HepG2 (cell line): Measurements from ENCODE around the gene SMYD4. TPM values are rescaled to one million over a fixed set of nuclear protein-coding genes. Genes with fewer than 3 reads are reported as not detected.

Experiments
- HOXA5 ChIP-seq: sonication (generic); formaldehyde crosslinking; IDR thresholded peaks from 2 replicates; pipeline ENCODE4 v1.4.0; 2020; ENCODE audit warnings: missing genetic modification reagents
- NR3C1 ChIP-seq: sonication (generic); formaldehyde crosslinking; IDR thresholded peaks from 2 replicates; pipeline ENCODE4 v1.4.0; 2020; ENCODE audit warnings: missing genetic modification reagents
- PHF8 ChIP-seq: sonication (generic); formaldehyde crosslinking; IDR thresholded peaks from 2 replicates; pipeline ENCODE4 v1.5.0; 2020; ENCODE audit warnings: missing genetic modification reagents
- RBAK ChIP-seq: sonication (generic); formaldehyde crosslinking; IDR thresholded peaks from 2 replicates; pipeline ENCODE4 v1.5.1; 2020; ENCODE audit warnings: mild to moderate bottlenecking, missing genetic modification reagents
- SATB2 ChIP-seq: sonication (generic); formaldehyde crosslinking; IDR thresholded peaks from 2 replicates; pipeline ENCODE4 v1.5.0; 2020; ENCODE audit warnings: missing genetic modification reagents
- SIX1 ChIP-seq: sonication (generic); formaldehyde crosslinking; IDR thresholded peaks from 2 replicates; pipeline ENCODE4 v1.4.0; 2020; ENCODE audit warnings: missing genetic modification reagents, borderline replicate concordance
- SNAI1 ChIP-seq: sonication (generic); formaldehyde crosslinking; IDR thresholded peaks from 2 replicates; pipeline ENCODE4 v1.5.0; 2020; ENCODE audit warnings: mild to moderate bottlenecking, missing genetic modification reagents, borderline replicate concordance
- SP140L ChIP-seq: sonication (generic); formaldehyde crosslinking; IDR thresholded peaks from 2 replicates; pipeline ENCODE4 v1.4.0; 2020; ENCODE audit warnings: missing genetic modification reagents, borderline replicate concordance
- TBP ChIP-seq: sonication (generic); formaldehyde crosslinking; IDR thresholded peaks from 2 replicates; pipeline ENCODE4 v1.5.0; 2020; ENCODE audit warnings: missing genetic modification reagents
- TFAP4 ChIP-seq: sonication (generic); IDR thresholded peaks from 2 replicates; pipeline ENCODE4 v1.6.1; 2016; ENCODE audit warnings: low read depth, borderline replicate concordance
- ZBTB21 ChIP-seq: sonication (generic); formaldehyde crosslinking; IDR thresholded peaks from 2 replicates; pipeline ENCODE4 v1.4.0; 2020; ENCODE audit warnings: missing genetic modification reagents
- ZNF552 ChIP-seq: sonication (generic); formaldehyde crosslinking; IDR thresholded peaks from 2 replicates; pipeline ENCODE4 v1.9.0; 2022; ENCODE audit warnings: missing genetic modification reagents, mild to moderate bottlenecking, borderline replicate concordance
- ZNF567 ChIP-seq: sonication (generic); formaldehyde crosslinking; IDR thresholded peaks from 2 replicates; pipeline ENCODE4 v1.8.1; 2023; ENCODE audit warnings: mild to moderate bottlenecking, missing genetic modification reagents, borderline replicate concordance
- ZNF652 ChIP-seq: IDR thresholded peaks from 2 replicates; pipeline ENCODE4 v1.6.1; 2016; ENCODE audit warnings: low read depth, borderline replicate concordance
- ZSCAN21 ChIP-seq: sonication (generic); formaldehyde crosslinking; IDR thresholded peaks from 2 replicates; pipeline ENCODE4 v1.8.0; 2022; ENCODE audit warnings: mild to moderate bottlenecking, missing genetic modification reagents, moderate library complexity, borderline replicate concordance
- ZSCAN30 ChIP-seq: sonication (generic); formaldehyde crosslinking; IDR thresholded peaks from 2 replicates; pipeline ENCODE4 v1.5.0; 2020; ENCODE audit warnings: mild to moderate bottlenecking, missing genetic modification reagents
- polyA plus RNA-seq, 8 experiments: library from polyadenylated mRNA; depleted of rRNA in 3 of 8; stranded (reverse) in 7 of 8; unstranded in 1 of 8; fragments of >200 nt; fragmentation: Illumina TruSeq in 4 of 8; extraction: Trizol in 4 of 8; gene quantifications; 2 replicates each; pipeline versions ENCODE4 v1.2.1 to v1.2.3, GENCODE V29; 2011 to 2016; ENCODE audit warnings: low read depth in 4 of 8, missing spikeins in 1 of 8, mixed read lengths in 1 of 8; ENCODE audit not compliant: insufficient read depth in 1 of 8
- total RNA-seq, 5 experiments: library from RNA; depleted of rRNA; stranded (reverse); fragments of >200 nt; fragmentation: Illumina TruSeq; extraction: Trizol; gene quantifications; 2 replicates each; pipeline ENCODE4 v1.2.3, GENCODE V29; 2016; ENCODE audit warnings: low read depth in 1 of 5
- TF ChIP-seq, protein P1 (sequence below): sonication (generic); formaldehyde crosslinking; IDR thresholded peaks from 2 replicates; pipeline ENCODE4 v1.8.0; 2022; ENCODE audit warnings: mild to moderate bottlenecking, missing genetic modification reagents, moderate library complexity
- TF ChIP-seq, protein P2 (sequence below), 2 experiments: IDR thresholded peaks; 2 replicates each; pipeline ENCODE4 v1.6.1; 2011 to 2012; ENCODE audit warnings: low read length in 2 of 2, borderline replicate concordance in 1 of 2, low read depth in 1 of 2, mild to moderate bottlenecking in 1 of 2, moderate library complexity in 1 of 2
- TF ChIP-seq, protein P3 (sequence below): sonication (generic); formaldehyde crosslinking; IDR thresholded peaks from 2 replicates; pipeline ENCODE4 v1.5.0; 2020; ENCODE audit warnings: missing genetic modification reagents
- TF ChIP-seq, protein P4 (sequence below): sonication (generic); formaldehyde crosslinking; IDR thresholded peaks from 2 replicates; pipeline ENCODE4 v1.8.0; 2022; ENCODE audit warnings: mild to moderate bottlenecking, missing genetic modification reagents, borderline replicate concordance

The SMYD4 gene
- total and polyA plus RNA-seq, 2 of the 13 experiments (the other 11 are each of a cell fraction or from before 2014, with no cell fraction given): 7.4 to 11.3 TPM

DNA sequence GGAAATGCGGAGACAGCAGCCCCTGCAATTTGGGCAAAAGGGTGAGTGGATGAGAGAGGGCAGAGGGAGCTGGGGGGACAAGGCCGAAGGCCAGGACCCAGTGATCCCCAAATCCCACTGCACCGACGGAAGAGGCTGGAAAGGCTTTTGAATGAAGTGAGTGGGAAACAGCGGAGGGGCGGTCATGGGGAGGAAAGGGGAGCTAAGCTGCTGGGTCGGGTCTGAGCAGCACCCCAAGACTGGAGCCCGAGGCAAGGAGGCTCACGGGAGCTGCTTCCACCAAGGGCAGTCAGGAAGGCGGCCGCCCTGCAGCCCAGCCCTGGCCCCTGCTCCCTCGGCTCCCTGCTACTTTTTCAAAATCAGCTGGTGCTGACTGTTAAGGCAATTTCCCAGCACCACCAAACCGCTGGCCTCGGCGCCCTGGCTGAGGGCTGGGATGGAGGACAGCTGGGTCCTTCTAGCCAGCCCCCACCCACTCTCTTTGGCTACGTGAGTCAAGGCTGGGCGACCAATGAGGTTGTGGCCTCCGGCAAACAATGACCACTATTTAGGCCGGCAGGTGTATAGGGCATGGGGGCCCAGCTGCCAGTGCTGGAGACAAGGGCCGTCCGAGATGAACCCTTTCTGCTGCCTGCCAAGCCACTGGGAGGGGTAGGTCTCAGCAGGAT lies 67.3 kb downstream of the SMYD4 start (continued):
- TF ChIP-seq, protein P1, sequence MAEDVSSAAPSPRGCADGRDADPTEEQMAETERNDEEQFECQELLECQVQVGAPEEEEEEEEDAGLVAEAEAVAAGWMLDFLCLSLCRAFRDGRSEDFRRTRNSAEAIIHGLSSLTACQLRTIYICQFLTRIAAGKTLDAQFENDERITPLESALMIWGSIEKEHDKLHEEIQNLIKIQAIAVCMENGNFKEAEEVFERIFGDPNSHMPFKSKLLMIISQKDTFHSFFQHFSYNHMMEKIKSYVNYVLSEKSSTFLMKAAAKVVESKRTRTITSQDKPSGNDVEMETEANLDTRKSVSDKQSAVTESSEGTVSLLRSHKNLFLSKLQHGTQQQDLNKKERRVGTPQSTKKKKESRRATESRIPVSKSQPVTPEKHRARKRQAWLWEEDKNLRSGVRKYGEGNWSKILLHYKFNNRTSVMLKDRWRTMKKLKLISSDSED (CRISPR knock-in tag): 0 out of 2 replicates have a peak, but pooled peaks have one; percentile 58
- TF ChIP-seq ZNF552: no peak
- TF ChIP-seq ZNF567 (CRISPR knock-in tag): no peak
- no peak for TF ChIP-seq ZBTB21 (CRISPR knock-in tag)
- TF ChIP-seq SIX1 (CRISPR knock-in tag): 0 out of 2 replicates have a peak, but pooled peaks have one; percentile 36
- peak; percentile 63; the same call in 1 of the 2 replicates for TF ChIP-seq ZSCAN21 (CRISPR knock-in tag)
- TF ChIP-seq ZNF652 (CRISPR knock-in tag): no peak; the same call in 1 of the 2 replicates
- TF ChIP-seq ZSCAN30: no peak
- peak; percentile 53 for TF ChIP-seq PHF8 (CRISPR knock-in tag)
- no peak for TF ChIP-seq RBAK (CRISPR knock-in tag)
- TF ChIP-seq, protein P2, sequence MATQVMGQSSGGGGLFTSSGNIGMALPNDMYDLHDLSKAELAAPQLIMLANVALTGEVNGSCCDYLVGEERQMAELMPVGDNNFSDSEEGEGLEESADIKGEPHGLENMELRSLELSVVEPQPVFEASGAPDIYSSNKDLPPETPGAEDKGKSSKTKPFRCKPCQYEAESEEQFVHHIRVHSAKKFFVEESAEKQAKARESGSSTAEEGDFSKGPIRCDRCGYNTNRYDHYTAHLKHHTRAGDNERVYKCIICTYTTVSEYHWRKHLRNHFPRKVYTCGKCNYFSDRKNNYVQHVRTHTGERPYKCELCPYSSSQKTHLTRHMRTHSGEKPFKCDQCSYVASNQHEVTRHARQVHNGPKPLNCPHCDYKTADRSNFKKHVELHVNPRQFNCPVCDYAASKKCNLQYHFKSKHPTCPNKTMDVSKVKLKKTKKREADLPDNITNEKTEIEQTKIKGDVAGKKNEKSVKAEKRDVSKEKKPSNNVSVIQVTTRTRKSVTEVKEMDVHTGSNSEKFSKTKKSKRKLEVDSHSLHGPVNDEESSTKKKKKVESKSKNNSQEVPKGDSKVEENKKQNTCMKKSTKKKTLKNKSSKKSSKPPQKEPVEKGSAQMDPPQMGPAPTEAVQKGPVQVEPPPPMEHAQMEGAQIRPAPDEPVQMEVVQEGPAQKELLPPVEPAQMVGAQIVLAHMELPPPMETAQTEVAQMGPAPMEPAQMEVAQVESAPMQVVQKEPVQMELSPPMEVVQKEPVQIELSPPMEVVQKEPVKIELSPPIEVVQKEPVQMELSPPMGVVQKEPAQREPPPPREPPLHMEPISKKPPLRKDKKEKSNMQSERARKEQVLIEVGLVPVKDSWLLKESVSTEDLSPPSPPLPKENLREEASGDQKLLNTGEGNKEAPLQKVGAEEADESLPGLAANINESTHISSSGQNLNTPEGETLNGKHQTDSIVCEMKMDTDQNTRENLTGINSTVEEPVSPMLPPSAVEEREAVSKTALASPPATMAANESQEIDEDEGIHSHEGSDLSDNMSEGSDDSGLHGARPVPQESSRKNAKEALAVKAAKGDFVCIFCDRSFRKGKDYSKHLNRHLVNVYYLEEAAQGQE (IDR thresholded peaks at IDR 0.05; ENCODE audit: borderline replicate concordance in 1 of 2, low read depth in 1 of 2, low read length in 2 of 2): no peak
- TF ChIP-seq TFAP4: peak; percentile 93
- TF ChIP-seq, protein P3, sequence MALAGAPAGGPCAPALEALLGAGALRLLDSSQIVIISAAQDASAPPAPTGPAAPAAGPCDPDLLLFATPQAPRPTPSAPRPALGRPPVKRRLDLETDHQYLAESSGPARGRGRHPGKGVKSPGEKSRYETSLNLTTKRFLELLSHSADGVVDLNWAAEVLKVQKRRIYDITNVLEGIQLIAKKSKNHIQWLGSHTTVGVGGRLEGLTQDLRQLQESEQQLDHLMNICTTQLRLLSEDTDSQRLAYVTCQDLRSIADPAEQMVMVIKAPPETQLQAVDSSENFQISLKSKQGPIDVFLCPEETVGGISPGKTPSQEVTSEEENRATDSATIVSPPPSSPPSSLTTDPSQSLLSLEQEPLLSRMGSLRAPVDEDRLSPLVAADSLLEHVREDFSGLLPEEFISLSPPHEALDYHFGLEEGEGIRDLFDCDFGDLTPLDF (CRISPR knock-in tag): no peak
- TF ChIP-seq, protein P4, sequence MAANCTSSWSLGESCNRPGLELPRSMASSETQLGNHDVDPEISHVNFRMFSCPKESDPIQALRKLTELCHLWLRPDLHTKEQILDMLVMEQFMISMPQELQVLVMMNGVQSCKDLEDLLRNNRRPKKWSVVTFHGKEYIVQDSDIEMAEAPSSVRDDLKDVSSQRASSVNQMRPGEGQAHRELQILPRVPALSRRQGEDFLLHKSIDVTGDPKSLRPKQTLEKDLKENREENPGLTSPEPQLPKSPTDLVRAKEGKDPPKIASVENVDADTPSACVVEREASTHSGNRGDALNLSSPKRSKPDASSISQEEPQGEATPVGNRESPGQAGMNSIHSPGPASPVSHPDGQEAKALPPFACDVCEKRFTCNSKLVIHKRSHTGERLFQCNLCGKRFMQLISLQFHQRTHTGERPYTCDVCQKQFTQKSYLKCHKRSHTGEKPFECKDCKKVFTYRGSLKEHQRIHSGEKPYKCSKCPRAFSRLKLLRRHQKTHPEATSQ: no peak
- TF ChIP-seq SATB2: 0 out of 2 replicates have a peak, but pooled peaks have one; percentile 41
- TF ChIP-seq HOXA5 (CRISPR knock-in tag): 0 out of 2 replicates have a peak, but pooled peaks have one; percentile 9
- TF ChIP-seq SNAI1 (CRISPR knock-in tag): 0 out of 2 replicates have a peak, but pooled peaks have one; percentile 12
- TF ChIP-seq NR3C1 (CRISPR knock-in tag): no peak
- peak; percentile 93; the same call in 1 of the 2 replicates for TF ChIP-seq TBP (CRISPR knock-in tag)
- TF ChIP-seq SP140L (CRISPR knock-in tag): no peak
